Measurements from ENCODE around the gene LYRM2.

Gene LYRM2

DNA sequence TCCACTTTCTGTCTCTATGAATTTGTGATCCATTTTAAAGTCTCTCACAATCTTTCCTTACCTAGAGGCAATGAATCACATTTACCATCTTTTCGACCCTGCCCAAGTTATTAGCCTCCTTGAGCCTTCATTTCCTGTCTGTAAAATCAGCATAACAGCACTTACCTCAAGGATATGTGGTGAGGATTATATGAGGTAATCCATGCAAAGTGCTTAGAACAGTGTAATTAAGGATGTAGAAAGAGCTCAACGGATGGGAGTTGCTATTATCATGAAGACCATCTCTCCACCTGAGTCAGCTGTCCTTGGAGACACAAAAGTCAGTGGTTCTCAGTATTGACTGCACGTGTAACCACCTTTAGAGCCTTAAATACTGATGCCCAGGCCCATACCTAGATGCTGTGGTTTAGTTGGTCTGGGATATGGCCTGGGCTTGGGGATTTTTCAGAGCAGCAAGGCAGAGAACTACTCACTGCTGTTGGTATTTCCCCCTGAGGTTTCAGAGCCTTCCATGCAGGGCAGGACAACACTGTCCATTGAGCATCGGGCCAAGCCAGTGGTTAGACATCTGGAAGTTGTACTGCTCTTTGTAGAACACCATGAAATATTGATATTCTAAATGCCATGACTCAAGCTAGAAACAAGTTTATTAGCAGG is 55.8 kb downstream of the LYRM2 start:
- no peak overlapping the region for H3K27ac Mint-ChIP-seq
- peaks cover 3% of the 10 kb centered on the region for H3K36me3 Mint-ChIP-seq (ENCODE audit: low read depth)
- no peak for TF ChIP-seq CTCF (IDR thresholded peaks at IDR 0.05; ENCODE audit: unreplicated experiment in 3 of 3)
- H3K27me3 Mint-ChIP-seq (ENCODE audit: low read depth): no peaks in the 10 kb centered on the region
- H3K9me3 Mint-ChIP-seq: no peaks in the 10 kb centered on the region
- no peaks in the 10 kb centered on the region for H3K4me1 Mint-ChIP-seq
- H3K4me3 Mint-ChIP-seq: no peak overlapping the region

DNA sequence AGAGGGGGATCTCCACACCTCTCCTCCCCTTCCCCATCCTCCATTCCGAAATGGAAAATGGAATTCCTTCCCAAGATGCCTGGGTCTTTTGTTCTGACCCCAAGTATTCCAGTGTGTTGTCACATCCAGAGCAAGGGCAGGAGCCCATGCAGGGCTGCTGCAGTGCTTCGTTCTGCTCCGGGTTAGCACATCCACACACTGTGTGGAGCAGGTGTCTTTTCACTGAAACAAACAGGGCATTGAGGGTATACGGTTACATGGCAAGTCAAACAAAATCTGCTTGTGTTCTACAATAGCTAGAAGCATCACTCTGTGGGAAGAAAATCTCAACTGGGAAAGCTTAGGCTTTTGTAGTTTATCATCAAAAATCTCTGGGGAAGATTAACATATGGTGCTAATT is 56.9 kb downstream of the LYRM2 start:
- H3K36me3 Mint-ChIP-seq (ENCODE audit: low read depth): peaks cover 3% of the 10 kb centered on the region
- H3K27me3 Mint-ChIP-seq (ENCODE audit: low read depth): no peaks in the 10 kb centered on the region
- H3K9me3 Mint-ChIP-seq: no peaks in the 10 kb centered on the region
- no peak overlapping the region for H3K27ac Mint-ChIP-seq
- no peak overlapping the region for H3K4me3 Mint-ChIP-seq
- no peaks in the 10 kb centered on the region for H3K4me1 Mint-ChIP-seq
- TF ChIP-seq CTCF (IDR thresholded peaks at IDR 0.05; ENCODE audit: unreplicated experiment in 3 of 3): no peak

GRCh38 chr6:89580997-89581666 is 57.4 kb downstream of the LYRM2 start:
- Mint-ChIP-seq H3K27me3 (ENCODE audit: low read depth) (no peaks in the 10 kb centered on the region), H3K4me1 (no peaks in the 10 kb centered on the region)
- TF ChIP-seq CTCF (IDR thresholded peaks at IDR 0.05; ENCODE audit: unreplicated experiment in 3 of 3): no peak

GRCh38 chr6:89575562-89575960 is 63.0 kb downstream of the LYRM2 start:
- H3K27ac Mint-ChIP-seq: peak overlapping the region in 1 of 3 experiments; percentile 86
- H3K36me3 Mint-ChIP-seq (ENCODE audit: low read depth): peaks cover 20% of the 10 kb centered on the region
- TF ChIP-seq CTCF (IDR thresholded peaks at IDR 0.05; ENCODE audit: unreplicated experiment in 3 of 3): no peak
- H3K4me1 Mint-ChIP-seq: peaks cover 6% of the 10 kb centered on the region
- no peaks in the 10 kb centered on the region for H3K27me3 Mint-ChIP-seq (ENCODE audit: low read depth)
- H3K4me3 Mint-ChIP-seq: no peak overlapping the region
- no peaks in the 10 kb centered on the region for H3K9me3 Mint-ChIP-seq

More at GRCh38 chr6:89580997-89581666, 57.4 kb downstream of the LYRM2 start:
- Mint-ChIP-seq H3K9me3 (no peaks in the 10 kb centered on the region), H3K36me3 (ENCODE audit: low read depth) (peaks cover 3% of the 10 kb centered on the region), H3K4me3 (no peak overlapping the region), H3K27ac (no peak overlapping the region)

- peaks cover 22% of the 10 kb centered on the region for H3K36me3 Mint-ChIP-seq (ENCODE audit: low read depth)
- peak overlapping the region in 1 of 3 experiments; percentile 20 for H3K4me3 Mint-ChIP-seq
- H3K27ac Mint-ChIP-seq: peak overlapping the region in 2 of 3 experiments; percentile 68 to 86
- H3K4me1 Mint-ChIP-seq: peaks cover 6% of the 10 kb centered on the region
- TF ChIP-seq CTCF (IDR thresholded peaks at IDR 0.05; ENCODE audit: unreplicated experiment in 3 of 3): no peak
- H3K9me3 Mint-ChIP-seq: no peaks in the 10 kb centered on the region
- no peaks in the 10 kb centered on the region for H3K27me3 Mint-ChIP-seq (ENCODE audit: low read depth)
These were observed 63.5 kb downstream of the LYRM2 start for GRCh38 chr6:89574910-89575561.

Measured in nephron (organoid).